Activated CD4-positive, CD25-positive, alpha-beta regulatory T cell (primary cell): ENCODE results near the gene TAOK3.
"Not testable (repeated sequence)": the region's sequence is repeated elsewhere in the genome, so short reads cannot be mapped to it uniquely, and the experiment has no call there.

Source experiments
- DNase-seq, 4 experiments: peaks; one replicate each; lab custom pipeline; 2025; lab: John Stamatoyannopoulos, UW

The TAOK3 gene

DNA sequence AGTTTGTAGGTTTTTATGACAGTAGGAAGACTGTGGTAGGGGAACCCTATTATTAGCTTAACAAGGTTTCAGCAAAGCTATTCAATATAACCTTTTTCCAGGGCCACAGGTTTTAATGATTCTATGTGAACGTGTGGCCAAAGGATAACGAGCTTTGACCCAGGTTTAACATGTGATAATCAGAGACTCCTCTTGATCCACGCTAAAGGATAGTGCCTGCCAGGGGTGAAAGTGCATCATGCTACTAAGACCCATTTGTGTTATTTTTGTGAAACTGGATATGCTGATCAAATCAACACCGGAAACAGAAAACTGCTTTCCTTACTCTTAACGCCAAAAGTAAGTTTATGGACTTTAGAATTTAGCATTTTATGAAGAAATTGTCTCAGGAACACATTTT is 909 bp upstream of the TAOK3 start:
- DNase-seq, result no peak

DNA sequence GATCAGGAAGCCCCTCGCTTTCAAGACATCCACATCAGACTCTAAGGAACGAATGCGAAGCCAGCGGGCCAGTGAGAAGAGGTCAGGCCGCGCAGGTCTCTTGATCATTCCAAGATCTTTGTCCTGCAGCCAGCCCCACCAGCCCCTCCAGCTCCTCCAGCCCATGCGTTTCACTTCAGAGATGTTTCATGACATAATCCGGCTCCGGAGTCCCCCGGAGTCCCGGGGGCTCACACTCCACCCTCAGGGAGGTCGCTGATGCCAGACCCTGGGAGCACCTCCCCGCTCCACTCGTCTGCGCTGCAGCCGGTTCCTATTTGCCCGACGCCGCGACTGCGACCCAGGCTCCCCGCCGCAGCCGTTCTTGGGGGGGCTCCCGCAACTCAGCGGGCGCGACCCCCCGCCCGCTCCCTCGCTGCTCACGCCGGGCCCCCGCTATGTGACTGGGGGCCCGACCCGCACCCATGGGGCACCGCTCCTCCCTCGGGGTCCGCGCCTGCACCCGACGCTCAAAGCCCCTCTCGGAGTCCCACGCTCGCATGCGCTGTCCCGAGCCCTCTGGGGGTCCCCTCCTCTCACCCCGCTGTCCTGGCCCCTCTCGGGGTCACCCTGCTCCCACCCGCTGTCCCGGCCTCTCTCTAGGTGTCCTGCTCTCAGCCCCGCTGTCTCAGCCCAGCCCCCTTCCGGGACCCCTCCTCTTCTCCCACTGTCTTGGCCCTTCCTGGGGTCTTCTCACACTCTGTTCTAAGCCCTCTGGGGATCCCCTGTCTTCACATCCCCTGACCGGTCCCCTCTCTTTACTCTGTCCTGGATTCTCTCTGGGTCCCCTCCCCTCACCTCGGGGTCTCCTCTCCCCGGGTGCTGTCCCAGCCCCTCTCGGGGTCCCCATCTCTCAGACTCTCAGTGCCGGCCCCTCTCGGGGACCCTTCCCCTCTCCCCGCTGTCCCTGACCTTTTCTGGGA is 1.1 kb downstream of the TAOK3 start:
- no peak for DNase-seq

DNA sequence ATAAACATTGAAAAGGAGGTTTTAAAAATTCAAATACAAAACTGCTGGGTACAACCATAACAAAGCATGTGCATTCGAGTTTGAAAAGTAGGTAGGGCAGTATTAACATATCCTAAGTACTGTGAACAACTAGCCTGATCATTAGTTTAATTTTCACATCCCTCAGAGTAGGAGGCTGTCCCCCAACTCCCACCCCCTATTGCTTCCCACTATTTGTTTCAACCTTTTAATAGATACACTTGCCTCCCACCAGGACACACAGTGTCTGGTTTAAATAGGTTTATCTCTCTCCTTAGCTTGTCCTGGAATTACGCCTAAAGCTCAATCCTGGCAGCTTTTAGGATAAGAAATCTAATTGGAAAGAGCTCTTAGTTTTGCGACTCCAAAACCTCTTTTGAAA is 2.1 kb downstream of the TAOK3 start:
- DNase-seq, result no peak

DNA sequence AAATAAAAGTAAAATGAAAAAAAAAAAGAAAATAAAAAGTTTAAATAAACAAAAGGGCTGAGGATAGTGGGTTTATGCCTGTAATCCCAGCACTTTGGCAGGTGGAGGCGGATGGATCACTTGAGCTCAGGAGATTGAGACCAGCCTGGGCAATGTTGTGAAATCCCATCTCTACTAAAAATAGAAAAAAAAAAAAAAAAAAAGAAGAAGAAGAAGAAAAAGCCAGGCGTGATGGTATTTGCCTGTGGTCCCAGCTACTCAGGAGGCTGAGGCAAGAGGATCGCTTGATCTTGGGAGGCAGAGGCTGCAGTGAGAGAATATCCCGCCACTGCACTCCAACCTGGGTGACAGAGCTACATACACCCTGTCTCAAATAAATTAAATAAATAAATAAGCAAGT is 3.9 kb downstream of the TAOK3 start:
- DNase-seq, result no peak

DNA sequence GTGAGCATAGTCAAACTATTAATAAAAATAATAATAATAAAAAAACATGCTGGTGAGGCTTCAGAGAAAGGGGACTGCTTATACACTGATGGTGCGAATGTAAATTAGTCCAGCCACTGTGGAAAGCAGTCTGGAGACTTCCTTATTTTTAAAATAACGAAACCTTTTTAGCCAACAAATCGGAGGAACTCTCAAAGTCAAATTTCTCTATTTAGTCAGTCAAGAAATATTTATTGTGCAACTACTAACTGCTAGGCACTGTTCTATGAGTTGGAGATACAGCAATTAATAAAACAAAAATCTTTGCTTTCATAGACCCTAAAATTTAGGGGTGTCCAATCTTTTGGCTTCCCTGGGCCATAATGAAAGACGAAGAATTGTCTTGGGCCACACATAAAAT is 10.8 kb downstream of the TAOK3 start:
- DNase-seq, result no peak

DNA sequence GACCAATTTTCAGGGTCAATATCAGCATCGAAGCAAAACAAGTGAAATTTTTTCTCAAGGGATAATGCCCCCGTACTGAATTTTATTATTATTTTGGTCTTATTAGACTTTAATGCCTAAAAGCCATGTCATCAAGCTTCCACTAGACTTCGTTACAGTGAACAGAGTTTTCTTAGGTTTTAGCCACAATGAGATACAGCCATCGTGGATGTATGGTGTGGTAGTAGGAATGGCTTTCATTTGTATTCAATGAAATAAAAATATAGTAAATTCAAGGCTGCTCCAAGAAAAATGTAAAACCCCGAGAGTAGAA is 11.7 kb downstream of the TAOK3 start:
- no peak for DNase-seq

DNA sequence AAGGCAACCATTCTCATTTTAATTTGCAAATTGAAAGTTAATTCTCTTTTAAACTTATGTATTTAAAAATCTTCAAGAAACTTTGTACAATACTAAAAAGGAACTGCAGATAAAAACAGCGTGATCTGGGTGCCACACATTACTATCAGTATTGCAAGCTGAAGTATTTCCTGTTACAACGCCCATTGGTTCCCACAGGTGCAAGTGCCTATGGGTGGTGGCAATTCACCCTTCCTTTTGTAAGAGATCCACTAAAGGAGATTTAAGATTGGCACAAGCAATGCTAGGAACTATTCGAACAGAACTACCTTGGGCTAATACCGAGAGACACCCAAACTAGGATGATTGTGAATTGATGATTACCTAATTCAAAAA is 13.2 kb downstream of the TAOK3 start:
- no peak for DNase-seq

DNA sequence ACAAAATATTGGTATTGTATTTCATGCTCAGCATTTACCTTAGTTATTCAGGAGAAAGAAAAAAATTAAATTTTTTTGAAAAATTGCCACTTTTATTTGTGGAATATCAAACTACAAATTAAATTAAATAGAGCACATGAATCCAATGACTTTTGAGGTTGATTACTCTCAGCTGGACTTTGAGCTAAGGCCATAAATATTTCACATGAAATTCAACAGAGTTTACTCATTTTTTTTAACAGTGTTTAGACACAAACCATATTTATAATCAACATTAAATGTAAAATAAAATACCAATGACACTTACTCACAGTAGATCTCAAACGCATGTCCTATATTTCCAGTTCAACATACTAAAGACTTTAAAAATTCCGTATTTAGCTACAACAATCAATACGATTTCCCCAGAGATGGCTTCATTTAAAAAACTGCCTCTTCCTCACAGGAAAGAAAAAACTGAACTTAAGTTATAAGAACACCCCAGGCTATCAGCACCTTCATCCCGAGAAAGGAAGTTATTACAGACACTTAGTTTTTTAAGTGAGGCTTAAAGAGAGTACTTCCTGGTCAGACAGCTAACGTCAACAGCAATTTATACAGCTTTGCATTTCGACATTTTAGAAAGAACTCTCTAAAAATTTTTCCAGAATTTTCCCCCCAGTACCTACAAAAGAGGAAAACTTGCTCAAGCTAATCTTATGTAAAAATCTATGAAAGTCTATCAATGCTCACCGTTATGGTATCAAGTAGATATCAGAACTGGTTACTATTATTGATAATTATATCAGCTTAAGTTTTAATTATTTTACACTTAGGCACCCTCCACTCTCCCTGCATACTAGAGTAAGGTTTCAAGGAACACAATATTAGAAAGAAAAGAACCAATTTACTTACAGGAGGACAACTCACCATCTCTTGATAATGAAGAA is 13.8 kb downstream of the TAOK3 start:
- no peak for DNase-seq

DNA sequence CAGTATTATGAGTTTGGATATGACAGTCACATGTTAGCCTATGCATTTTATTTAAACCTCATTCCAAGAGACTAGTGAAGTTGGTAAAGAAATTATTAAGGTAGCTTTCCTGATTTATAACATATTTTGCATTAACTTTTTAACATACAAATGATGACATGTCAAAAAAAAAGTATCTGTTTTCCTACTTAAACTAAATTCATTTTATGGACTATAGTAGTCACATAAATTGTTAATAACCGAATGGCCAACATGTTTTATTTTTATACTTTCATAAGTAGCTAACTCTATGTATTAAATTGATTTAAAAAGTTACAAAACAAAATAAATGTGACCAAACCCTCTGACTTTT is 14.7 kb downstream of the TAOK3 start:
- DNase-seq, result no peak

DNA sequence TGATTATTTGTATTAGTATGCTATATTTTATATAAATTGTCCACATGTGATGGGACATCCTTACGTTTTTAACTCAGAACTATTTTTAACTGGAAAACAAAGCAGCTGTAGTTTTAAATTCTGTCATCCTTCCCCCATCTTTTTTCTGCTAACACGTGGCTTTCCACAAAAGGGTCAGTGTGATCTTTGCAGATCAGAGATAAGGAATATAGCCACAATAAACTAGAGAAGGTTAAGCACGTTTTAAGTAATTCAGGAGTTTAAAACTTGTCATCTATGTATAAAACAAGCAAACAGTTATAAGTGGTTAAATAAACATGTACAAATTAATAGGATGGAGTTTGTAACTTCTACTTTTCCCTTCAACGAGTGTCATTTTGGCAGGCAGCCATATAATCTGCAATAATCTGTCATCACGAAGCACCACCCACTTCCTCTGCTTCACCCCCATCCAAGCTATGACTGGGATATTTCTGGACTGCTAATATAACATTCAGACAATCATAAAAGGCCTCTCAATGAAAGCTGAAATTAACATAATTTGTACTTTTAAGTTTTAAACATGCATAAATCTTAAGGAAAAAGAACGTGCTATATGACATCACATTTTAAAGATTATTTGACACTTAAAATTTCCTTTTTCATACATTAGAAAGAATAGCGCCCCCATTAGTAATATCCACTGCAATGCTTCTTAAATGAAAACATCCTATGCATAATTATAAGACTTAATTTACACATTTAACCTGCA is 15.3 kb downstream of the TAOK3 start:
- peak in 2 of 4 experiments; percentile 6 to 15 for DNase-seq

DNA sequence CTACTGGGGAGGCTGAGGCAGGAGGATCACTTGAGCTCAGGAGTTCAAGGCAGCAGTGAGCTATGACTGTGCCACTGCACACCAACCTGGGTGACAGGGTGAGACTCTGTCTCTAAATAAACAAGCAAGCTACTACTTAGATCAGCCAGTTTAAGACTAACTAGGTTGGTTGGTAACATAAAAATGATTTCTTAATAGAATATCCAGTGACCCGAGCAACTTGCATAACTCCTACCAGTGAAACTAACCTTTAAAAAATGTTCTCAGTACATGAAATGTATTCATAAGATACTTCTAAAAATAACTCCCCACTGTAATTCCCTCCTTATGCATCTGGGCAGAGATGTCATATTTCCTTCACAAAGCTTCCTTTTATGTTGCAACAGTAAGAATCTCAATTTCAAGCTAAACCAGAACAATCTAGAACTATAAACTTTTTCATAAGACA is 15.9 kb downstream of the TAOK3 start:
- DNase-seq, result no peak

DNA sequence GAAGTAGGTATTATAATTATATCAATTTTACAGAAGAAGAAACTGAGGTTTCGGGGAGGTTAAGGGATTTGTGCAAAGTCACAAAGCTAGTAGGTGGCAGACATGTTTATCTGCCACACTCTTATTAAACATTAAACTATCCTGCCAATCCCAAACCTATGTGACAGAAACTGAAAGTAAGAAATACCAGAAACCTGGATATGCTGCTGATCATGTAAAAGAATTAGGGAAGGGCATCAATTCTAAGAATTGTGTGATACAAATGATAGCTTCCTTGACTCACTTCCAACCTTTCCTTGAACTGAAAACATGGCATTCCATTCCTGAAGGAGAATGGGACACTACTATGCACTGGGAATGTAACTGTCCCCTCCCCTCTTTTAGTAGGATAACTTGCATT is 16.9 kb downstream of the TAOK3 start:
- DNase-seq, result no peak

DNA sequence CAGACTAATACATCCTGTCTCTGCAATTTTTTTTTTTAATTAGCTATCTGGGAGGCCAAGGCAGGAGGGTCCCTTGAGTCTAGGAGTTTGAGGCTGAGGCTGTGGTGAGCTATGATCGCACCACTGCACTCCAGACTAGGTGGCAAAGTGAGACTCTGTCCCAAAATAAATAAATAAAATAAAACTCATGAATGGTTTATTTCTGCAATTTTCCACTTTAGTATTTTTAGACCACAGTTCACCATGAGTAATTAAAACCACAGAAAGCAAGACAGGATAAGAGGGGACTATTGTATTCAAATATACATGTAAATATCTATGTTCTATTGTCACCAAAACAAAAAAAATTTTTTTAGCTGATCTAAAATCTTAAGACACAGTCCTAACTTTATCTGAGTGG is 17.8 kb downstream of the TAOK3 start:
- DNase-seq, result no peak

DNA sequence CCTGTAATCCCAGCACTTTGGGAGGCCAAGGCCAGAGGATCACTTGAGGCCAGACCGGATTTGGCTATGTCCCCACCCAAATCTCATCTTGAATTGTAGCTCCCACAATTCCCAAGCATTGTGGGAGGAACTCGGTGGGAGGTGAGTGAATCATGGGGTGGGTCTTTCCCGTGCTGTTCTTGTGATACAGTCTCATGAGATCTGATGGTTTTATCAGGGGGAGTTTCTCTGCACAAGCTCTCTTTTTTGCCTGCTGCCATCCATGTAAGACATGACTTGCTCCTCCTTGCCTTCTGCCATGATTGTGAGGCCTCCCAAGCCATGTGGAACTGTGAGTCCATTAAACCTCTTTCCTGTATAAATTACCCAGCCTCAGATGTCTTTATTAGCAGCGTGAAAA is 18.2 kb downstream of the TAOK3 start:
- DNase-seq, result not testable (repeated sequence)

DNA sequence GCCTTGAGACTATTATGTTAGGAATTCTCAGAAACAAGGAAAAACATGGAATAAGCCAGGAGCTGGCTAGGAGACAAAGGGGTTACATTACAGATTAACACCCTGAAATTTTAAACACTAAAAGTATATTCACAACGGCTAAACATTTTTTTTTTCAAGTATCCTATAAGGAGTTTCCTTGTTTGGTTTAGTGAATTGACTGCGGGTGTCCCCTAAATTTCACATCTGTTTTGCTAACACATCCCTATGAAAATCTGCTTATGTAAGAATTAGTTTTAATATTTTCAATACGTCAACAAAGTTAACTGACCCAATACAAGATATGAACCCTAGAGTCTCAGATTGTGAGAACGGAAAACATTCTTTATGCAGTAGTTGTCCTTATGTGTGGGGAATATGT is 19.0 kb downstream of the TAOK3 start:
- DNase-seq, result no peak

DNA sequence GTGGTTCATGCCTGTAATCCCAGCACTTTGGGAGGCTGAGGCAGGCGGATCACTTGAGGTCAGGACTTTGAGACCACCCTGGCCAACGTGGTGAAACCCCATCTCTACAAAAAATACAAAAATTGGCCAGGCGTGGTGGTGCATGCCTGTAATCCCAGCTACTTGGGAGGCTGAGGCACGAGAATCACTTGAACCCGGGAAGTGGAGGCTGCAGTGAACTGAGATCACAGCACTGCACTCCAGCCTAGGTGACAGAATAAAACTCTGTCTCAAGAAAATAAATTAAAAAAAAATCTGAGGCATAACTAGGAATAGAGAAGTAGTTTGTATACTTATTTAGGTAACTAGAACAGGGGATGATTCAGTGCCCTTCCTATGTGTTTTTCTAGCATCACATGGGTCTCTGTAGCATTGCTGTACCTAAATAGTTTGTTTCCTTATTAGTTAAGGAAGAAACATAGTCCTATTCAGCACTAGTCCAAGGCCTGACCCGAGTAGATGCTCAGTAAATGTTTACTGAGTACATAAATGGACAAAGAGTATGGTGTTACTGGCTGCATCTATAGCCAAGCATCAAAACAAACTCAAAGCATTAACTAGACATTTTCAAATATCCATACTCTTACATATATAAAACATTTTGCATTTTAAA is 21.7 kb downstream of the TAOK3 start:
- DNase-seq, result no peak

DNA sequence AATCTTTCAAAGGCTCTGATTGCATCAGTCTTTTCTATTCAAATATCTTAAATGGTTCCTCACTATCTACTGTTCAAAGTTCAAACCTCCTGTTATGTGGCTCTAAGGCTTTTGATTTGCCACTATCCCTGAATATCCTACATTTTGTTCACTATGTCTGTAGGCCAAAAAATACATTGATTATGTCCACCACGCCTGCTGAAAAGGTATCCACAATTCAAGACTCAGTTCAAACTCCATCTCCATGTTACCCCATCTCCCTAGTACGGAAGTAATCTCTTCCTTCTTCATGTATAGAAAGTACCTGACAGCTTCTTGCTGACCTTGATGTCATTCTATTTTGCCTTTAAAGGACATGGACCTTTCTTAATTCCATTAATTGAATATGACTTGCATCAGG is 24.8 kb downstream of the TAOK3 start:
- no peak for DNase-seq

DNA sequence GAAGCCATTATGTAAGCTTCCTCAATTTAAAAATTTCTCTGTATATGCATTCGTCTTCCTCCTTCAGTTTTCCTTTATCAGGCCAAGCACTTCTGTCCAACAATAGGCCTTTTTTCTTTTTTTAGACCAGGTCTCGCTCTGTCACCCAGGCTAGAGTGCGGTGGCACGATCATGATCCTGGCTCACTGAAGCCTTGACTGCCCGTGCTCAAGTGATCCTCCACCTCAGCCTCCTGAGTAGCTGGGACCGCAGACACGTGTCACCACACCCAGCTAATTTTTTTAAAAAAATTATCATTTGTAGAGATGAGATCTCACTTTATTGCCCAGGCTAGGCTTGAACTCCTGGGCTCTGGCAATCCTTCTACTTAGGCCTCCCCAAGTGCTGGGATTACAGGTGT is 25.8 kb downstream of the TAOK3 start:
- DNase-seq, result no peak

DNA sequence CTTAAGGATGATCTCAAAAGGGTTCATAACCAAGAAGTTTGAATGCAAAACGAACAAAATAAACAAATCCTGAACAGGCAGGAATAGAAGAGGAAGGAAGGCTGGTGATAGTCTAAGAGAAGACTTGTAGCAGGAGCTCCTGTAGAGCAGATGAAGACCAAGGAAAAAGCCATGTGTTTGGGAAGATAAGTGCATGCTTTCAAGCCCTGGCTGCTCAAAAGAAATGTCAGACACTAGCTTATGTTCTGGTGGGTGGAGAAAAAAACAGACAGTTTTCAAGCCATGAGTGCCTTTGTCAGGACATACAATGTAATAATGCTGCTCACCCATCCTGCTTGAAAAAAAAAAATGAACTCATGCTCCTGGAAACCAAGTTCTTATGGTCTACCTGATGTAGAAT is 27.4 kb downstream of the TAOK3 start:
- DNase-seq, result no peak

DNA sequence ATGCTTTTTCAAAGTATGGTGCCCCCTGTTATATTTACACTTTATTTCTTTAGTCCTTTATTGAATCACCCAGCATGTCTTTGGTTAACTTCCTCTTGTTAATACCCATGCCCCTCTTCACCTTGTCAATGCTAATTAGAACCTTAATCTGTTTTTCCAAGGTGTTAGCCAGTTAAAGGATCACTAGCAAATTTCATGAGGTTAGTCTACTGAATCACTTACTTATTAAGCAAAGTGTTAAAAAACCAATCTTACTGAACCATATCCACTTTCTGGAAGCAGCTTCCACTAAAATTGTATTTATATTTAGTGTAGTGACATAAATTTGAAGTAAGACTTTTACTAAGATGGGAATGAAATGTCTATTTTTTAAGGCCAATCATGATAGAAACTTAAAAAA is 27.9 kb downstream of the TAOK3 start:
- no peak for DNase-seq

DNA sequence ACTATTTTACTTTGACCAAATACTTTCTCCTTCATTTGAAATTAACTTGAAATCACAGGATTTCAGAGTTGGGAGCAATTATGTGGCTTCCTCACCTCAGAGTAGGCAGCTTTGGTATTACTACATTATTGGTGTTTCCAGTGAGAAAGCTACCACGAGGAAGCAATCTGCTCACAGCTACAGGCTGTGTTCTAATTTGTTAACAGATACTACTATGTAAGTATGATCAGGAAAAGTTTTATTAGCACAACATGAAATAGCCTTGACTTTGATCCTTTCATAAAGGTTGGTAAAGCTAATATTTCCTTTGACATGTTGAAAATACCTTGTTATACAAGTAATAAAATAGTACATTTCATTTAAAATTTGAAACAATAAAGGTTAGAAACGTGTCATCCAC is 30.6 kb downstream of the TAOK3 start:
- DNase-seq, result no peak
